Mesendoderm (in vitro differentiated cells): Measurements from ENCODE around the gene TMEM117.

ENCODE experiments used
- DNase-seq: peaks from one replicate; pipeline ENCODE4 v3.0.0; 2013
- H2AK5ac ChIP-seq: 2 replicates; pipeline ENCODE4 v1.6.1; 2013; ENCODE audit warnings: low read length, inconsistent platforms
- H2BK120ac ChIP-seq: 2 replicates; pipeline ENCODE4 v1.6.1; 2013; ENCODE audit warnings: low read depth, mild to moderate bottlenecking, low read length, moderate library complexity, mixed read lengths
- H2BK15ac ChIP-seq: replicated peaks from 2 replicates; pipeline ENCODE4 v1.6.1; 2013; ENCODE audit warnings: low read depth, mild to moderate bottlenecking, moderate library complexity
- H2BK5ac ChIP-seq: 2 replicates; pipeline ENCODE4 v1.6.1; 2013; ENCODE audit warnings: low read length, inconsistent platforms
- H3K18ac ChIP-seq: 2 replicates; pipeline ENCODE4 v1.6.1; 2013; ENCODE audit warnings: mild to moderate bottlenecking, low read length, mixed read lengths
- H3K23ac ChIP-seq: one replicate; pipeline ENCODE4 v1.6.1; 2013; ENCODE audit warnings: low read length
- H3K27ac ChIP-seq: 2 replicates; pipeline ENCODE4 v1.5.1; 2013; ENCODE audit warnings: low read depth, mild to moderate bottlenecking, inconsistent platforms, low read length, moderate library complexity
- H3K27me3 ChIP-seq: 2 replicates; pipeline ENCODE4 v1.6.1; 2013; ENCODE audit warnings: low read length, control low read depth, mild to moderate bottlenecking, inconsistent platforms; ENCODE audit not compliant: insufficient read depth, poor library complexity
- H3K36me3 ChIP-seq: 2 replicates; pipeline ENCODE4 v1.6.1; 2013; ENCODE audit warnings: low read length, inconsistent platforms; ENCODE audit not compliant: control insufficient read depth, insufficient read depth
- H3K4ac ChIP-seq: one replicate; pipeline ENCODE4 v1.6.1; 2013; ENCODE audit warnings: low read depth, mild to moderate bottlenecking, low read length, moderate library complexity
- H3K4me1 ChIP-seq: 2 replicates; pipeline ENCODE4 v1.6.1; 2013; ENCODE audit warnings: low read depth, low read length, inconsistent platforms; ENCODE audit not compliant: control insufficient read depth
- H3K4me2 ChIP-seq: 2 replicates; pipeline ENCODE4 v1.6.1; 2013; ENCODE audit warnings: low read length
- H3K4me3 ChIP-seq: 2 replicates; pipeline ENCODE4 v1.5.1; 2013; ENCODE audit warnings: mild to moderate bottlenecking, low read length
- H3K56ac ChIP-seq: one replicate; pipeline ENCODE4 v1.6.1; 2013; ENCODE audit warnings: low read length
- H3K79me1 ChIP-seq: 2 replicates; pipeline ENCODE4 v1.6.1; 2013; ENCODE audit warnings: low read length, inconsistent platforms
- H3K79me2 ChIP-seq: 2 replicates; pipeline ENCODE4 v1.6.1; 2013; ENCODE audit warnings: mild to moderate bottlenecking, low read length; ENCODE audit not compliant: control insufficient read depth, insufficient read depth
- H3K9ac ChIP-seq: 2 replicates; pipeline ENCODE4 v1.6.1; 2013; ENCODE audit warnings: low read length, inconsistent platforms
- H4K5ac ChIP-seq: one replicate; pipeline ENCODE4 v1.6.1; 2013; ENCODE audit warnings: low read length
- H4K8ac ChIP-seq: one replicate; pipeline ENCODE4 v1.6.1; 2013; ENCODE audit warnings: low read depth, mild to moderate bottlenecking, control low read depth, low read length, moderate library complexity
- WGBS: extraction: QIAGEN DNeasy Blood & Tissue Kit; methylation state at CpG from one replicate; pipeline ENCODE4 v1.1.7; 2013; ENCODE audit warnings: low lambda C conversion rate, missing lambda C conversion rate; ENCODE audit not compliant: insufficient coverage; ENCODE audit errors: extremely low coverage; 5-methylcytosine and 5-hydroxymethylcytosine counted together

Gene TMEM117

DNA sequence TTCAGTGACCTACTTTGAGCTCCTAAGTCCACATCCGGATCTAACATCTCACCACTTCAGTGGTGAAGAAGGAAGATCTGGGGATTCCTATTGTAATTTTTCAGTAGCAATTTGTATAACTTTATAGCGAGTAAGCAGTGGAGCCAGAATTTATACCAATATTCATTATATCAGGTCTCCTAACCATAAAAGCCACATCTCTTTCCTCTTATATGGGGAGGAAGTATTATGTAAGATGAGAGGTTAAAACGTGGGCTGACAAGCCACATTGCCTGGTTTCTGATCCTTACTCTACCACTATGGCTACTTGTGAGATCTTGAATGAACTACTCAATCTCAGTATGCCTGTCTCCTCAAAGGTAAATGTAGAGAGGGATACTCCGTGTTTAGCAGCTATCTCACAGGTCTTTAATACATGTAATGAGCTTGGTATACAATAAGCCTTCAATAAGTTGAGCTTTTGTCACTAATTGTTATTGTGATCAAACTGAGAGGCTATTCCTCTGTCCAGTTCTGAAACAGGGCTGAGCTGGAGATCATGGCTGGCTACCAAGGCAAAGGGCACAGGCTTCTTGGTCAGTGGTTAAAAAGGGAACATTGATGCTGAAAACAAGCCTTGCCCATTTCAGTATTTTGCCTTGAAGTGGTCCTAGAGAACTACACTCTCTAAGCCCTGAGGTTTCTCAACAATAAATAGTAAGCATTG, 3.3 kb upstream of the TMEM117 start:
- no peak overlapping the region for H3K27ac ChIP-seq
- no CpG with 5 or more reads among the region's 4 CpGs for WGBS
- no peak overlapping the region for H3K9ac ChIP-seq
- H3K27me3 ChIP-seq: no peaks in the 10 kb centered on the region
- no peak overlapping the region for H3K18ac ChIP-seq
- H3K4ac ChIP-seq: no peak overlapping the region
- H3K36me3 ChIP-seq: no peaks in the 10 kb centered on the region
- H2BK15ac ChIP-seq: no peak overlapping the region
- no peaks in the 10 kb centered on the region for H3K4me1 ChIP-seq
- H3K79me1 ChIP-seq: no peaks in the 10 kb centered on the region
- H2BK5ac ChIP-seq: no peak overlapping the region
- no peak overlapping the region for H3K56ac ChIP-seq
- H2BK120ac ChIP-seq: no peak overlapping the region
- H3K4me2 ChIP-seq: no peak overlapping the region
- no peak overlapping the region for H4K8ac ChIP-seq
- no peak overlapping the region for H4K5ac ChIP-seq
- no peaks in the 10 kb centered on the region for H3K79me2 ChIP-seq
- DNase-seq: no peak
- no peak overlapping the region for H3K4me3 ChIP-seq
- no peak overlapping the region for H2AK5ac ChIP-seq
- H3K23ac ChIP-seq: no peak overlapping the region

- no peak overlapping the region for H3K4me3 ChIP-seq
Observed at GRCh38 chr12:43835264-43835655, 621 bp upstream of the TMEM117 start.

GRCh38 chr12:43836475-43836989, 651 bp downstream of the TMEM117 start:
- no peak for DNase-seq
- H3K79me2 ChIP-seq: no peaks in the 10 kb centered on the region
- H3K79me1 ChIP-seq: no peaks in the 10 kb centered on the region
- no CpG with 5 or more reads among the region's 8 CpGs for WGBS
- no peak overlapping the region for H2BK120ac ChIP-seq
- H3K27me3 ChIP-seq: no peaks in the 10 kb centered on the region
- H2BK5ac ChIP-seq: no peak overlapping the region
- H4K8ac ChIP-seq: no peak overlapping the region
- peak overlapping the region; percentile 91 for H3K18ac ChIP-seq
- peak overlapping the region; percentile 86 for H3K56ac ChIP-seq
- H2BK15ac ChIP-seq: no peak overlapping the region
- peak overlapping the region; percentile 75 for H3K4me2 ChIP-seq
- H4K5ac ChIP-seq: no peak overlapping the region
- no peaks in the 10 kb centered on the region for H3K36me3 ChIP-seq
- peak overlapping the region; percentile 25 for H3K4me3 ChIP-seq
- peak overlapping the region; percentile 64 for H3K9ac ChIP-seq
- no peak overlapping the region for H3K27ac ChIP-seq
- no peaks in the 10 kb centered on the region for H3K4me1 ChIP-seq
- H3K23ac ChIP-seq: no peak overlapping the region
- H2AK5ac ChIP-seq: no peak overlapping the region
- no peak overlapping the region for H3K4ac ChIP-seq

More at GRCh38 chr12:43835264-43835655, 621 bp upstream of the TMEM117 start:
- Histone ChIP-seq H3K79me1 (no peaks in the 10 kb centered on the region), H4K8ac (no peak overlapping the region), H3K4me2 (peak overlapping the region; percentile 75), H3K56ac (peak overlapping the region; percentile 86), H2BK120ac (no peak overlapping the region), H3K36me3 (no peaks in the 10 kb centered on the region), H2BK15ac (no peak overlapping the region), H3K4me1 (no peaks in the 10 kb centered on the region), H4K5ac (no peak overlapping the region), H3K18ac (peak overlapping the region; percentile 91), H2AK5ac (no peak overlapping the region), H2BK5ac (no peak overlapping the region), H3K9ac (peak overlapping the region; percentile 64), H3K4ac (no peak overlapping the region), H3K23ac (no peak overlapping the region), H3K79me2 (no peaks in the 10 kb centered on the region), H3K27ac (no peak overlapping the region), H3K27me3 (no peaks in the 10 kb centered on the region)
- no CpG with 5 or more reads among the region's 6 CpGs for WGBS
- no peak for DNase-seq

DNA sequence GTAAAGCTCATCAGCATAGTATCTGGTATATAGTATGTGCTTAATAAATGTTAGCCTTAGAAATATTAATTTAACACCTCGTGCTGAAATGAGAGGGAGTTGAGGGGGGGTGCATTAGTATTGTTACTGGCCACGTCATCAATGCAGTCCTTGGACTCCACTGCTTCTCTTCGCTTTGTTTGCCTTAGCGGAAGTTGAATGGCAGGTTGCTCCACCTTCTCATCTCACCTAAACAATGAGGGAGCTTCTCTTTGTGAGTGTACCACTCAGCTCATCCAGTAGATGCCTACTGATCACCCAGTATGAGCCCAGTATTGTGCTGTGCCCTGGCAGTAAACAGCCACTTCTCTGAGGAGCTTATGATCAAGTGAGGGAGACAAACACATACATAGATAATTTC, 4.5 kb downstream of the TMEM117 start:
- H2BK120ac ChIP-seq: no peak overlapping the region
- no peak overlapping the region for H2AK5ac ChIP-seq
- DNase-seq: no peak
- no peak overlapping the region for H3K4ac ChIP-seq
- no peaks in the 10 kb centered on the region for H3K36me3 ChIP-seq
- H3K56ac ChIP-seq: no peak overlapping the region
- H4K8ac ChIP-seq: no peak overlapping the region
- H3K79me2 ChIP-seq: no peaks in the 10 kb centered on the region
- H4K5ac ChIP-seq: no peak overlapping the region
- WGBS: no CpG with 5 or more reads among the region's 4 CpGs
- no peak overlapping the region for H3K4me3 ChIP-seq
- no peaks in the 10 kb centered on the region for H3K4me1 ChIP-seq
- no peaks in the 10 kb centered on the region for H3K27me3 ChIP-seq
- H3K18ac ChIP-seq: no peak overlapping the region
- no peak overlapping the region for H3K9ac ChIP-seq
- no peak overlapping the region for H3K23ac ChIP-seq
- no peak overlapping the region for H2BK15ac ChIP-seq
- no peak overlapping the region for H3K4me2 ChIP-seq
- H2BK5ac ChIP-seq: no peak overlapping the region
- H3K27ac ChIP-seq: no peak overlapping the region
- no peaks in the 10 kb centered on the region for H3K79me1 ChIP-seq

DNA sequence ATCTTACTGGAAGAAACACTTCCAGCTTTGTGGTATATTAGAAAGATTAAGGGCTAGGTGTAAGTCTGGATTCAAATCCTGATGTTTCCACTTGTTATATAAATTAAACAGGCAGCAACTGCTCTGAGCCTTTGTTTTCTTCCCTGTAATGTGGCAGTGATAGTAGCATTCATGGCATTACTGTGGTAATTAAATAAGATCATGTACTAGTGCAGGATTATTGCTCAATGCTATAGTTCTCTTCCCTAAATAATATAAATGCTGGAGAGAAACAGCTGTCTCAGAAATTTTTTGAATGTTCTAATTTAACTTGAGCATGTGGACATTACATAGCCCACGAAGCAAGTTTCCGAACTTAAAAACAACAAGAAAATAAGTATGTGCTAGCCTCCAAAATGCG, 5.4 kb downstream of the TMEM117 start:
- Histone ChIP-seq H3K27ac (no peak overlapping the region), H2BK5ac (no peak overlapping the region)
- WGBS: no CpG with 5 or more reads among the region's 3 CpGs

DNA sequence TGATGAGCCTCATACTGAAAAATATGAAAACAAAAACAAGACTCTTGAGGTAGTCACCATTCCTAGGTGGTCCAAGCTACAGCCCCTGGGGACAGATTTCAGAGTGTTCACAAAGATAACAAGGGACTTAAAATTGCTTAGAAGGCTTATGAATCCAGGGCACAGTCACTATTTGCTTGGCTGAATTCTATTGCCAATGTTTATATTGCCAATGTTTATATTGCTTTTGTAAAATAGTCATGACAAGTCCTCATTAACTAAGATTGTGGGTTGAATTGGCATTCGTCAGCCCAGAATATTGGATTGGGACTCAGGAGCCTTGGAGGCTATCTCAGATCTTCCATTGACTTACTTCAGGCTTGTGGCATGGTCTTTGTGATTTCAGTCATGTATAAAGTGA, 6.4 kb downstream of the TMEM117 start:
- no CpG with 5 or more reads among the region's 1 CpG for WGBS
- DNase-seq: no peak
- H2AK5ac ChIP-seq: no peak overlapping the region
- H3K56ac ChIP-seq: no peak overlapping the region
- no peaks in the 10 kb centered on the region for H3K36me3 ChIP-seq
- no peaks in the 10 kb centered on the region for H3K79me1 ChIP-seq
- no peak overlapping the region for H3K9ac ChIP-seq
- no peak overlapping the region for H3K4me3 ChIP-seq
- no peak overlapping the region for H3K4me2 ChIP-seq
- no peak overlapping the region for H3K27ac ChIP-seq
- H3K4ac ChIP-seq: no peak overlapping the region
- H3K79me2 ChIP-seq: no peaks in the 10 kb centered on the region
- no peak overlapping the region for H3K18ac ChIP-seq
- H3K23ac ChIP-seq: no peak overlapping the region
- no peaks in the 10 kb centered on the region for H3K4me1 ChIP-seq
- H4K5ac ChIP-seq: no peak overlapping the region
- no peak overlapping the region for H2BK5ac ChIP-seq
- H4K8ac ChIP-seq: no peak overlapping the region
- H2BK120ac ChIP-seq: no peak overlapping the region
- H2BK15ac ChIP-seq: no peak overlapping the region
- no peaks in the 10 kb centered on the region for H3K27me3 ChIP-seq

More for the DNA sequence above, 5.4 kb downstream of the TMEM117 start:
- no peaks in the 10 kb centered on the region for H3K79me2 ChIP-seq
- H3K27me3 ChIP-seq: no peaks in the 10 kb centered on the region
- H3K23ac ChIP-seq: no peak overlapping the region
- H3K9ac ChIP-seq: no peak overlapping the region
- H3K4me1 ChIP-seq: no peaks in the 10 kb centered on the region
- H3K79me1 ChIP-seq: no peaks in the 10 kb centered on the region
- no peak overlapping the region for H3K56ac ChIP-seq
- no peak overlapping the region for H2BK120ac ChIP-seq
- no peaks in the 10 kb centered on the region for H3K36me3 ChIP-seq
- H4K8ac ChIP-seq: no peak overlapping the region
- DNase-seq: no peak
- no peak overlapping the region for H3K18ac ChIP-seq
- no peak overlapping the region for H3K4ac ChIP-seq
- H3K4me3 ChIP-seq: no peak overlapping the region
- no peak overlapping the region for H4K5ac ChIP-seq
- H3K4me2 ChIP-seq: no peak overlapping the region
- H2AK5ac ChIP-seq: no peak overlapping the region
- no peak overlapping the region for H2BK15ac ChIP-seq
